Activated CD4-positive, alpha-beta memory T cell treated with anti-CD3 and anti-CD28 coated beads, Interleukin-2, amount 10 ng/mL, durations not matched to agents 7 days and 5 days (primary cell): ENCODE measurements around the gene C2CD4B. TPM values are rescaled to one million over a fixed set of nuclear protein-coding genes. Genes with fewer than 3 reads are reported as not detected.

Source experiments
- CTCF ChIA-PET: fragments of 350-600 bp; sonication (Branson Sonifier 250); formaldehyde crosslinking; loops from one replicate; lab custom pipeline; 2021; ENCODE audit warnings: antibody characterized with exemption, inconsistent platforms; lab: Charles Lee
- POLR2A ChIA-PET: fragments of 350-600 bp; sonication (Branson Sonifier 250); formaldehyde crosslinking; loops from one replicate; lab custom pipeline; 2021; ENCODE audit warnings: antibody characterized with exemption; lab: Charles Lee
- DNase-seq: peaks from one replicate; pipeline ENCODE4 v3.0.0-alpha.2; 2020
- H3K27ac Mint-ChIP-seq: one replicate; pipeline ENCODE4 v1.8.0; 2021; ENCODE audit warnings: mild to moderate bottlenecking, mixed read lengths
- H3K27me3 Mint-ChIP-seq: one replicate; pipeline ENCODE4 v1.8.0; 2021; ENCODE audit warnings: mixed read lengths
- H3K36me3 Mint-ChIP-seq: one replicate; pipeline ENCODE4 v1.8.0; 2021; ENCODE audit warnings: low read depth, mixed read lengths
- H3K4me1 Mint-ChIP-seq: one replicate; pipeline ENCODE4 v1.8.0; 2021; ENCODE audit warnings: mixed read lengths
- H3K4me3 Mint-ChIP-seq: one replicate; pipeline ENCODE4 v1.8.0; 2021; ENCODE audit warnings: mild to moderate bottlenecking, mixed read lengths
- H3K9me3 Mint-ChIP-seq: one replicate; pipeline ENCODE4 v1.8.0; 2021; ENCODE audit warnings: mixed read lengths
- total RNA-seq, 2 experiments: library from RNA; stranded (reverse); gene quantifications; one replicate each; pipeline ENCODE4 v1.2.3, GENCODE V29; 2021

Gene C2CD4B
- under 1 TPM; 0.23 to 0.40 TPM for total RNA-seq

GRCh38 chr15:62165104-62165792 is at the start of gene C2CD4B:
C2CD4B (minus strand) TSS chr15:62165285; CDS start chr15:62164984, 301 bp downstream.
- H3K36me3 Mint-ChIP-seq: peaks cover 2% of the 10 kb centered on the region
- DNase-seq: peak; percentile 34
- POLR2A ChIA-PET: interaction anchor here (1.0 to 1.4 kb wide), 4 partner anchors 23 to 106 kb away, joined by 3 to 5 read pairs (median 4); partner anchors contain the start of gene VPS13C

DNA sequence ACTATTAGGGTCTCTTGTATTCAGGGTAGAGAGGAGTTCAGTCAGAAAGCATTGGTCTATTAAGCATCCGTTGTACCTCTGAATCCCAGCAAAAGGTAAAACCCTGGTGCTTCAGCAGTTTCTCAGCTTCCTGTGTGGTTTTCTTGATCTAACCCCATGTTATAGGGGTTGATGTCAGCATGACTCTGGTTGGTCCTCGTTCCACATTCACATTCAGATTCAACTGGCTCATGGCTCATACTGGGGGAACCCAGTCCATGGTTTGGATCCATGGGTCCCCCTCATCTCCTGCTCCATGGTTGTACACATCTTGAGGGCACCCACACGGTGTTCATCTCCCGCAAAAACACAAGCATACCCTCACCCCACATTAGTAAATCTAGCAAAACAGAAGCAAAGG is 47.7 kb upstream of the C2CD4B start:
- ChIA-PET POLR2A (no interaction called here), CTCF (no interaction called here)
- Mint-ChIP-seq H3K4me3 (no peak overlapping the region), H3K4me1 (peaks cover 11% of the 10 kb centered on the region), H3K27me3 (no peaks in the 10 kb centered on the region), H3K9me3 (peaks cover 18% of the 10 kb centered on the region), H3K36me3 (peaks cover 3% of the 10 kb centered on the region), H3K27ac (peak overlapping the region; percentile 53)
- peak; percentile 20 for DNase-seq

More at GRCh38 chr15:62165104-62165792, at the start of gene C2CD4B:
- H3K27ac Mint-ChIP-seq: no peak within 1 kb of the TSS
- H3K4me1 Mint-ChIP-seq: peaks cover 13% of the 10 kb centered on the region
- CTCF ChIA-PET: interaction anchor here (0.7 to 0.8 kb wide), 2 partner anchors 24 to 98 kb away, joined by 3 read pairs; partner anchors contain the start of gene C2CD4A
- peak within 1 kb of the TSS; percentile 68 for H3K4me3 Mint-ChIP-seq
- H3K9me3 Mint-ChIP-seq: no peaks in the 10 kb centered on the region
- H3K27me3 Mint-ChIP-seq: peaks cover 65% of the 10 kb centered on the region

DNA sequence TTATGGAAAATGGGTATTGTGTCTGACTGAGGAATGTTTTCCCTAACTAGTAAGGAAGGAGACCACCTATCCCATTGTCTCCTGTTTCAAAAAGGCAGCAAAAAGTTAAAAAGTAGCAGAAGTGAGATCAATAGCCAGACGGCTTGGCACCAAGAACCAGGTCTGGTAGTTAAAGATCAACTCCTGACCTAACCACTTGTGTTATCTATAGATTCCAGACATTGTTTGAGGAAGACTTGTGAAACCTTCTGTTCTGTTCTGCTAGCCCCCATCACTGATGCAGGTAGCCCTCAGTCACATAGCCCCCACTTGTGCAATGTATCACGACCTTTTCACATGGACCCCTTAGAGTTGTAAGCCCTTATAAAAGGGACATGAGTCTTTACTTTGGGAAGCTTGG is 46.3 kb upstream of the C2CD4B start:
- DNase-seq: no peak
- peaks cover 10% of the 10 kb centered on the region for H3K9me3 Mint-ChIP-seq
- ChIA-PET CTCF (no interaction called here), POLR2A (no interaction called here)
- H3K4me3 Mint-ChIP-seq: no peak overlapping the region
- peaks cover under 1% of the 10 kb centered on the region for H3K27me3 Mint-ChIP-seq
- no peak overlapping the region for H3K27ac Mint-ChIP-seq
- H3K4me1 Mint-ChIP-seq: peaks cover 11% of the 10 kb centered on the region
- peaks cover 3% of the 10 kb centered on the region for H3K36me3 Mint-ChIP-seq

DNA sequence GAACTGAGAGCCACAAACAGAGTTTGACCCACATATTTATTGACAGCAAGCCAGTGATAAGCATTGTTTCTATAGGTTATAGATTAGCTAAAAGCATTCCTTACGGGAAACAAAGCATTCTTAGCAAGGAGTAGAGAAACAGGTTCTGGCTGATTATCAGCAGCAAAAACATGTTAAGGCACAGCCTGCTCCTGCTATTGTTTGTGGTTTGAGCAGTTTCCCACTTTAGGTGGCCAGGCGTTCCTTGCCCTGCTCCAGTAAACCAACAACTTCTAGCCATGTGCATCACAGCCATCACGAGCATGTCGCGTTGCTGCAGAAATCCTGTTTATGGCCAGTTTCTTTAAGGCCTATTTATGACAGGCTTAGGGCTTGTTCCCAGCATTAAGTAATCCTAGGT is 44.7 kb upstream of the C2CD4B start:
- Mint-ChIP-seq H3K27me3 (peaks cover 11% of the 10 kb centered on the region), H3K4me1 (peaks cover 11% of the 10 kb centered on the region), H3K27ac (no peak overlapping the region), H3K4me3 (no peak overlapping the region), H3K9me3 (peaks cover 5% of the 10 kb centered on the region), H3K36me3 (peaks cover 3% of the 10 kb centered on the region)
- CTCF ChIA-PET: interaction anchor here (0.6 kb wide), 1 partner anchor 21 kb away, joined by 3 read pairs; no protein-coding TSS in a partner anchor
- no peak for DNase-seq
- POLR2A ChIA-PET: no interaction called here

GRCh38 chr15:62209322-62209721 is 44.2 kb upstream of the C2CD4B start:
- H3K27ac Mint-ChIP-seq: no peak overlapping the region
- no peak for DNase-seq
- ChIA-PET CTCF (interaction anchor here (0.6 kb wide), 1 partner anchor 21 kb away, joined by 3 read pairs; no protein-coding TSS in a partner anchor), POLR2A (no interaction called here)
- H3K36me3 Mint-ChIP-seq: peaks cover 3% of the 10 kb centered on the region
- no peak overlapping the region for H3K4me3 Mint-ChIP-seq
- H3K9me3 Mint-ChIP-seq: peaks cover 5% of the 10 kb centered on the region
- peaks cover 11% of the 10 kb centered on the region for H3K4me1 Mint-ChIP-seq
- H3K27me3 Mint-ChIP-seq: peaks cover 14% of the 10 kb centered on the region

- ChIA-PET POLR2A (no interaction called here), CTCF (no interaction called here)
- Mint-ChIP-seq H3K4me1 (peaks cover 11% of the 10 kb centered on the region), H3K36me3 (peaks cover 3% of the 10 kb centered on the region), H3K27ac (no peak overlapping the region), H3K27me3 (peaks cover 15% of the 10 kb centered on the region), H3K4me3 (no peak overlapping the region), H3K9me3 (peaks cover 5% of the 10 kb centered on the region)
- DNase-seq: no peak
These were observed 43.8 kb upstream of the C2CD4B start for GRCh38 chr15:62208884-62209283.

GRCh38 chr15:62208367-62208766 is 43.3 kb upstream of the C2CD4B start:
- peaks cover 3% of the 10 kb centered on the region for H3K36me3 Mint-ChIP-seq
- peaks cover 5% of the 10 kb centered on the region for H3K9me3 Mint-ChIP-seq
- POLR2A ChIA-PET: no interaction called here
- H3K27ac Mint-ChIP-seq: no peak overlapping the region
- CTCF ChIA-PET: no interaction called here
- H3K27me3 Mint-ChIP-seq: peaks cover 16% of the 10 kb centered on the region
- H3K4me3 Mint-ChIP-seq: no peak overlapping the region
- no peak for DNase-seq
- peaks cover 11% of the 10 kb centered on the region for H3K4me1 Mint-ChIP-seq

- Mint-ChIP-seq H3K9me3 (no peaks in the 10 kb centered on the region), H3K36me3 (no peaks in the 10 kb centered on the region), H3K4me3 (no peak overlapping the region), H3K27ac (no peak overlapping the region), H3K27me3 (peaks cover 16% of the 10 kb centered on the region), H3K4me1 (no peaks in the 10 kb centered on the region)
- CTCF ChIA-PET: no interaction called here
- DNase-seq: no peak
- POLR2A ChIA-PET: no interaction called here
These were observed 25.6 kb upstream of the C2CD4B start for GRCh38 chr15:62190675-62191074.

DNA sequence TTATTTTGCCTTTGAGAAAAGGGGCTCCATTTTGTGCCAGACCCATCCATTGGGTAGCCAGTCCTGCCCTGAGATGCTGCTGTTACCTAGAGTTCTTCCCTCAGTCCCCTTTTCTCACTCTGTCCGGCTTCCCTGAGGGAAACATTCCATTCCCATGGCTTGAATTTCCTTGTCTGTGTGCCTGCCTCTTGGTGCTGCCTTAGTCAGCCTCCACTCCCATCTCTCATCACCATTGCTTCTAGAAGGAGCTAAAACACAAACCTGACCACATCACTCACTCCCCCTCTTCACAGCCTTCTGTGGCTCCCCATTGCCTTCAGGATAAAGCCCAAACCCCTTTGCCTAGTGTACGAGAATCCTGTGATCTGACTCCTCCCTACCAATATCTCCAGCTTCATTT is 25.2 kb upstream of the C2CD4B start:
- ChIA-PET POLR2A (no interaction called here), CTCF (no interaction called here)
- Mint-ChIP-seq H3K4me1 (no peaks in the 10 kb centered on the region), H3K4me3 (no peak overlapping the region), H3K9me3 (no peaks in the 10 kb centered on the region), H3K27me3 (peaks cover 16% of the 10 kb centered on the region), H3K36me3 (no peaks in the 10 kb centered on the region), H3K27ac (no peak overlapping the region)
- no peak for DNase-seq

DNA sequence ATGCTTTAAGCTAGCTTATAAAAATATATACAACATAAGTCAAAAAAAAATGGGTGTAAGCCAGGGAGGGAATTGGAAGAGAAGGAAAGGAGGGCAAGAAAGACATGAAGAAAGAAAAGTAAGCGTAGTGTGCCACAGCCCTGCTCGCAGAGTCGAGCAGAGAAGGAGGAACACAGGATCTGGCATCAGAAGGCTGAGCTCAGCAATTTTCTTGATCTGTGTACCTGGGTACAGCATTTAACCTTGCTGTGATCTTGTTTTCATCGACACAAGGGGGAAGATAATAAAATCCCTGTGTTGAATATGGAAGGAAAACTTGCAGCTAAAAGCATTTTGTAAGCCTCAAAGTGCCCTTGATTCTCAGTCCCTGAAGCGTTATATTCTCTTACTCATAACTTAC is 23.7 kb upstream of the C2CD4B start:
- DNase-seq: no peak
- Mint-ChIP-seq H3K27ac (no peak overlapping the region), H3K36me3 (no peaks in the 10 kb centered on the region), H3K9me3 (no peaks in the 10 kb centered on the region), H3K4me3 (no peak overlapping the region), H3K4me1 (no peaks in the 10 kb centered on the region), H3K27me3 (peaks cover 13% of the 10 kb centered on the region)
- ChIA-PET CTCF (interaction anchor here (0.6 kb wide), 1 partner anchor 21 kb away, joined by 3 read pairs; no protein-coding TSS in a partner anchor), POLR2A (no interaction called here)

DNA sequence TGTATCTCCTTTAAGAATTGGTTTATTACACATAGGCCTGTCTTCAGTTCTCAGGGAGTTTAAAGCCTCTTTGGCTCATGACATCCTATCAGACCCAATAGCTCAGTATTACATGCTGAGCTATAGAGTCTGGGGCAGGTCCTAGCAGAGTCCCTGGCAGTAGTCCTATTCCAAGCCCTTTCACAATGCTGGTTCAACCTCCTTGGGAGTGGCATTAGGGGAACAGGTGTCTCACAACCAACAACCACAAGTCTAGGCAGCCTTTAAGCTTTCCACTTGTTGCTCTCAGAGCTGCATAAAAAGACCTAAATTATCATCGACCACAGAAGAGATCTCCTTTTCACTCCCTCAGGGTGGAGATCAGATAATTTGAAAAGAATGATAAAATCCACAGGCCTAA is 22.8 kb upstream of the C2CD4B start:
- Mint-ChIP-seq H3K4me3 (no peak overlapping the region), H3K36me3 (no peaks in the 10 kb centered on the region), H3K4me1 (no peaks in the 10 kb centered on the region), H3K9me3 (no peaks in the 10 kb centered on the region), H3K27me3 (peaks cover 9% of the 10 kb centered on the region), H3K27ac (no peak overlapping the region)
- no peak for DNase-seq
- ChIA-PET CTCF (interaction anchor here (0.6 kb wide), 1 partner anchor 22 kb away, joined by 3 read pairs; no protein-coding TSS in a partner anchor), POLR2A (no interaction called here)

- H3K27me3 Mint-ChIP-seq: peaks cover 7% of the 10 kb centered on the region
- no peaks in the 10 kb centered on the region for H3K36me3 Mint-ChIP-seq
- no peaks in the 10 kb centered on the region for H3K4me1 Mint-ChIP-seq
- DNase-seq: no peak
- ChIA-PET CTCF (no interaction called here), POLR2A (interaction anchor here (0.9 kb wide), 1 partner anchor 9 kb away, joined by 3 read pairs; no protein-coding TSS in a partner anchor)
- no peak overlapping the region for H3K27ac Mint-ChIP-seq
- H3K4me3 Mint-ChIP-seq: no peak overlapping the region
- no peaks in the 10 kb centered on the region for H3K9me3 Mint-ChIP-seq
These were observed 22.3 kb upstream of the C2CD4B start for GRCh38 chr15:62187425-62187824.

DNA sequence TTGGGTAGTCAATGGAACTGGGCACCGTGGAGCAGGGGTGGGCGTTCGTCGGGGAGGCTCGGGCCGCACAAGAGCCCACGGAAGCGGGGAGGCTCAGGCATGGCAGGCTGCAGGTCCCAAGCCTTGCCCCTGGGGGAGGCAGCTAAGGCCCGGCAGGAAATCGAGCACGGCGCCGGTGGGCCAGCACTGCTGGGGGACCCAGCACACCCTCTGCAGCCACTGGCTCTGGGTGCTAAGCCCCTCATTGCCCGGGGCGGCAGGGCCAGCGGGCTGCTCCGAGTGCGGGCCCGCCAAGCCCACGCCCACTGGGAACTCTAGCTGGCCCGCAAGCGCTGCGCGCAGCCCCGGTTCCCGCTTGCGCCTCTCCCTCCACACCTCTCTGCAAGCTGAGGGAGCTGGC is 21.5 kb upstream of the C2CD4B start:
- peaks cover 13% of the 10 kb centered on the region for H3K27me3 Mint-ChIP-seq
- CTCF ChIA-PET: no interaction called here
- no peaks in the 10 kb centered on the region for H3K9me3 Mint-ChIP-seq
- POLR2A ChIA-PET: interaction anchor here (0.9 kb wide), 1 partner anchor 8 kb away, joined by 3 read pairs; no protein-coding TSS in a partner anchor
- DNase-seq: no peak
- no peak overlapping the region for H3K4me3 Mint-ChIP-seq
- no peaks in the 10 kb centered on the region for H3K36me3 Mint-ChIP-seq
- no peak overlapping the region for H3K27ac Mint-ChIP-seq
- no peaks in the 10 kb centered on the region for H3K4me1 Mint-ChIP-seq
